Ascending aorta (tissue), 2 donors: ENCODE data around the gene EVC2. TPM values are rescaled to one million over a fixed set of nuclear protein-coding genes. Genes with fewer than 3 reads are reported as not detected.

Experiments used
- DNase-seq, 2 donors: peaks; one replicate each; pipeline ENCODE4 v3.0.0-alpha.2; 2019; ENCODE audit warnings: low spot score in 2 of 2
- H3K27ac ChIP-seq, 2 donors: fragments of 200-600 bp; sonication (generic); one replicate each; pipeline ENCODE4 v1.5.1; 2016 to 2017; ENCODE audit warnings: mild to moderate bottlenecking in 1 of 2
- H3K27me3 ChIP-seq: fragments of 200-600 bp; sonication (generic); one replicate; pipeline ENCODE4 v1.5.1; 2017
- H3K36me3 ChIP-seq, 2 donors: fragments of 200-600 bp; sonication (generic); one replicate each; pipeline ENCODE4 v1.5.1; 2016
- H3K4me1 ChIP-seq, 2 donors: fragments of 200-600 bp; sonication (generic); one replicate each; pipeline ENCODE4 v1.5.1; 2016 to 2017; ENCODE audit warnings: mild to moderate bottlenecking in 1 of 2
- H3K4me3 ChIP-seq, 2 donors: fragments of 200-600 bp; sonication (generic); one replicate each; pipeline ENCODE4 v1.5.1; 2016 to 2017; ENCODE audit warnings: mild to moderate bottlenecking in 1 of 2
- H3K9me3 ChIP-seq, 2 donors: fragments of 200-600 bp; sonication (generic); one replicate each; pipeline ENCODE4 v1.5.1; 2016
- CTCF ChIP-seq, 3 experiments: fragments of 200-600 bp in 2 of 3; fragments of 450-650 bp in 1 of 3; sonication (generic) in 2 of 3; IDR thresholded peaks; one replicate each; pipeline ENCODE4 v1.5.1; 2016 to 2019; ENCODE audit warnings: antibody characterized with exemption in 3 of 3, mild to moderate bottlenecking in 1 of 3, moderate library complexity in 1 of 3
- intact Hi-C: fragments of 100-400 bp; cut with DNase I; formaldehyde crosslinking; loops from one replicate; pipeline ENCODE4 v1.15.1; 2023
- total RNA-seq: library from RNA; depleted of rRNA; stranded (reverse); fragments of >200 nt; gene quantifications from one replicate; pipeline ENCODE4 v1.1.0, GENCODE V29; 2016

Gene EVC2
- total RNA-seq, 1 donor from 2014 or later = 5.7 TPM

- no peak for DNase-seq
- no peak overlapping the region for H3K4me3 ChIP-seq
- TF ChIP-seq CTCF (IDR thresholded peaks at IDR 0.05) = no peak
- H3K4me1 ChIP-seq = no peaks in the 10 kb centered on the region
- no peaks in the 10 kb centered on the region for H3K27me3 ChIP-seq
- intact Hi-C loops = no loop called here
- peaks cover 13 to 28% of the 10 kb centered on the region in 2 donors for H3K36me3 ChIP-seq
- no peak overlapping the region for H3K27ac ChIP-seq
- no peaks in the 10 kb centered on the region for H3K9me3 ChIP-seq
Observed at GRCh38 chr4:5654791-5655190, 53.6 kb downstream of the EVC2 start.

- no peak for TF ChIP-seq CTCF (IDR thresholded peaks at IDR 0.05)
- H3K4me1 ChIP-seq = no peaks in the 10 kb centered on the region
- H3K9me3 ChIP-seq = no peaks in the 10 kb centered on the region
- H3K27ac ChIP-seq = no peak overlapping the region
- DNase-seq = no peak
- H3K36me3 ChIP-seq = peaks cover 19 to 31% of the 10 kb centered on the region in 2 donors
- H3K4me3 ChIP-seq = no peak overlapping the region
- intact Hi-C loops = no loop called here
- H3K27me3 ChIP-seq = no peaks in the 10 kb centered on the region
Observed at GRCh38 chr4:5651089-5651488, 57.3 kb downstream of the EVC2 start.

GRCh38 chr4:5650040-5650439 lies 58.3 kb downstream of the EVC2 start:
- H3K4me3 ChIP-seq = no peak overlapping the region
- H3K36me3 ChIP-seq = peaks cover 18 to 38% of the 10 kb centered on the region in 2 donors

GRCh38 chr4:5647351-5647750 lies 61.0 kb downstream of the EVC2 start:
- intact Hi-C loops = no loop called here
- Histone ChIP-seq H3K36me3 (peaks cover 16 to 29% of the 10 kb centered on the region in 2 donors), H3K4me1 (no peaks in the 10 kb centered on the region), H3K4me3 (no peak overlapping the region), H3K27ac (no peak overlapping the region), H3K27me3 (no peaks in the 10 kb centered on the region), H3K9me3 (no peaks in the 10 kb centered on the region)
- DNase-seq = no peak
- no peak for TF ChIP-seq CTCF (IDR thresholded peaks at IDR 0.05)

More at GRCh38 chr4:5650040-5650439, 58.3 kb downstream of the EVC2 start:
- intact Hi-C loops = no loop called here
- Histone ChIP-seq H3K27ac (no peak overlapping the region), H3K27me3 (no peaks in the 10 kb centered on the region), H3K4me1 (no peaks in the 10 kb centered on the region), H3K9me3 (no peaks in the 10 kb centered on the region)
- TF ChIP-seq CTCF (IDR thresholded peaks at IDR 0.05) = no peak
- no peak for DNase-seq

- no peaks in the 10 kb centered on the region for H3K9me3 ChIP-seq
- H3K4me1 ChIP-seq = no peaks in the 10 kb centered on the region
- DNase-seq = no peak
- H3K36me3 ChIP-seq = peaks cover 19 to 24% of the 10 kb centered on the region in 2 donors
- intact Hi-C loops = no loop called here
- TF ChIP-seq CTCF (IDR thresholded peaks at IDR 0.05) = no peak
- no peaks in the 10 kb centered on the region for H3K27me3 ChIP-seq
- no peak overlapping the region for H3K4me3 ChIP-seq
- no peak overlapping the region for H3K27ac ChIP-seq
Observed at GRCh38 chr4:5640096-5640495, 68.3 kb downstream of the EVC2 start.

GRCh38 chr4:5639556-5639955 lies 68.8 kb downstream of the EVC2 start:
- Histone ChIP-seq H3K27ac (no peak overlapping the region), H3K27me3 (no peaks in the 10 kb centered on the region), H3K4me1 (no peaks in the 10 kb centered on the region), H3K4me3 (no peak overlapping the region), H3K36me3 (peaks cover 17 to 21% of the 10 kb centered on the region in 2 donors), H3K9me3 (no peaks in the 10 kb centered on the region)
- intact Hi-C loops = no loop called here
- TF ChIP-seq CTCF (IDR thresholded peaks at IDR 0.05) = no peak
- DNase-seq = no peak
